Stomach (tissue), 9 donors: ENCODE data around the gene CPNE1. TPM values are rescaled to one million over a fixed set of nuclear protein-coding genes. Genes with fewer than 3 reads are reported as not detected.

Experiments
- DNase-seq, 2 donors: peaks; one replicate each; pipeline versions ENCODE4 v3.0.0 to v3.0.0-alpha.2; 2013 to 2019
- H3K27ac ChIP-seq, 5 donors: fragments of 200-600 bp in 4 of 5; sonication (generic) in 4 of 5; one replicate each; pipeline ENCODE4 v1.5.1; 2013 to 2019; ENCODE audit warnings: mild to moderate bottlenecking in 1 of 5, moderate library complexity in 1 of 5
- H3K27me3 ChIP-seq, 3 donors: fragments of 200-600 bp; sonication (generic); one replicate each; pipeline ENCODE4 v1.5.1; 2017 to 2019; ENCODE audit warnings: mixed run types in 1 of 3
- H3K36me3 ChIP-seq, 4 donors: fragments of 200-600 bp; sonication (generic); 1 replicate in 3 of 4; 2 replicates in 1 of 4; pipeline ENCODE4 v1.5.1; 2016 to 2019
- H3K4me1 ChIP-seq, 4 donors: fragments of 200-600 bp; sonication (generic); one replicate each; pipeline ENCODE4 v1.5.1; 2016 to 2019
- H3K4me3 ChIP-seq, 4 donors: fragments of 200-600 bp; sonication (generic) in 3 of 4; one replicate each; pipeline ENCODE4 v1.5.1; 2016 to 2019; ENCODE audit warnings: mild to moderate bottlenecking in 1 of 4
- H3K9me3 ChIP-seq, 4 donors: fragments of 200-600 bp; sonication (generic); one replicate each; pipeline ENCODE4 v1.5.1; 2016 to 2019
- CTCF ChIP-seq, 7 experiments: fragments of 450-650 bp in 4 of 7; fragments of 200-600 bp in 3 of 7; sonication (generic) in 3 of 7; IDR thresholded peaks; one replicate each; pipeline ENCODE4 v1.5.1; 2016 to 2019; ENCODE audit warnings: antibody characterized with exemption in 7 of 7, control low read depth in 2 of 7, mild to moderate bottlenecking in 1 of 7
- EP300 ChIP-seq: sonication (generic); formaldehyde crosslinking; IDR thresholded peaks from one replicate; pipeline ENCODE4 v1.6.1; 2017; ENCODE audit warnings: antibody characterized with exemption
- POLR2A ChIP-seq, 4 donors: fragments of 450-650 bp; IDR thresholded peaks; one replicate each; pipeline ENCODE4 v1.6.1; 2016; ENCODE audit warnings: antibody characterized with exemption in 4 of 4, control low read depth in 2 of 4, mild to moderate bottlenecking in 1 of 4, moderate library complexity in 1 of 4
- POLR2AphosphoS5 ChIP-seq, 3 donors: sonication (generic); formaldehyde crosslinking; IDR thresholded peaks; one replicate each; pipeline ENCODE4 v1.6.1; 2016; ENCODE audit warnings: antibody characterized with exemption in 3 of 3
- WGBS, 5 donors: extraction: QIAGEN DNeasy Blood & Tissue Kit in 3 of 5; methylation state at CpG; one replicate each; pipeline versions ENCODE4 v1.1.5 to v1.1.7; 2013 to 2018; 5-methylcytosine and 5-hydroxymethylcytosine counted together
- intact Hi-C: fragments of 100-400 bp; cut with DNase I; formaldehyde crosslinking; loops from one replicate; pipeline ENCODE4 v1.15.1; 2023; ENCODE audit warnings: low total_unique reads
- polyA plus RNA-seq, 3 donors: library from polyadenylated mRNA; stranded (reverse); fragments of 200-250 nt; gene quantifications; one replicate each; pipeline ENCODE4 v1.2.3, GENCODE V29; 2013
- total RNA-seq, 5 donors: library from RNA; depleted of rRNA; stranded (reverse); fragments of >200 nt; gene quantifications; one replicate each; pipeline versions ENCODE4 v1.1.0 to v1.2.3, GENCODE V29; 2014 to 2016
- donor health status: healthy with polysubstance abuse.
- donor health status: Bipolar disorder and iron deficiency.
- donor health status: healthy.

CPNE1 gene
- total and polyA plus RNA-seq, 8 donors, result 67.9 to 172 (median 107) TPM

DNA sequence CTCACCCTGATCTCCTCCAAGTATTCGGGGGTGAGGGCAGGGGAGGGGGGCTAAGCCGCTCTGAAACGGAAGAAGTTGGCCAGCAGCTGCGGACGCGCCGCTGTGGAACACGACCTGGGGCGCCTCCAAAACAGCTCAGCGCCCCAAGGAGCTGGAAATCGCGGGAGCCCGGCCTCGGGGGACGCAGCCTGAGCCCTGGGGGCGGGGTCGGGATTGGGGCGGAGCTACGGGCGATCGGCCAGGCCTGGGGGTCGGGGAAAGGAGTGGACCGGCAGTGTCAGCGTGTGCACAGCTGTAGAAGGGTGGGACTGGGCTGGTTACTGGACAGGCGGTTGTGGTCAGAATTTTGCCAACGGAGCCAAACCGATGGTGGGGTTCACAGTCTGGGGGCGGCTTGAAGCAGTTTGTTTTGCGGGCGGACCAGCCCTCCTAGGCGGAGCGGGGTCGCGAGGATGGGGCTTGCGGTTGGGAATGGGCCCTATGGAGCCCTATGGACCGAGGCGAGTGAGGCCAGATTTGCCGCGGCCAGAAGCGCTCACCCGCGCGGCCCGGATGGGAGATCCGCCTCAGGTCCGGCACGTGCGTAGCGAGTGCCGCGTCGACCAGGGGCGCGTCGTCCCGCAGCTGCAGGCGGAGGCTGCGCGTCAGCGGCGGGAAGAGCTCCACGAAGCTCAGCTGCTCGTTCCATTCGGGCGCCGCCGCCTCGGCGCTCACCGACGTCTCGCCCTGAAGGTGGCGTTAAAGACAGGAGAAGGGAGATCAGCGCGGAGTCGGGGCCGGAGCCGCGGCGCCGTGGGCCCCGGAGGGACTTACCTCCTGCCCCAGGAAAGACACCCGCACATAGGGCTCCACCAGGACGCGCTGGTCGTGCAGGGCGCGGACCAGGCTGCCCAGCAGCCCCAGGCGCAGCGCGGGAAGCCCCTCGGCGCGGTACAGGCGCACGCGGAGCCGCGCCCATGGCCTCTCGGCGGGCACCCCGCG, 63.4 kb downstream of the CPNE1 start:
- peak overlapping the region; percentile 50 to 58 (median 54) for H3K4me3 ChIP-seq
- peaks cover 0 to 37% (median 12%) of the 10 kb centered on the region in 3 donors for H3K27me3 ChIP-seq
- H3K27ac ChIP-seq, result peak overlapping the region in 3 of 5 donors; percentile 38 to 56 (median 48)
- H3K9me3 ChIP-seq, result no peaks in the 10 kb centered on the region
- TF ChIP-seq POLR2AphosphoS5 (IDR thresholded peaks at IDR 0.05) (peak; percentile 6 to 74 (median 51)), EP300 (no peak), POLR2A (IDR thresholded peaks at IDR 0.05) (no peak), CTCF (IDR thresholded peaks at IDR 0.05) (peak in 5 of 7 experiments; percentile 11 to 57 (median 35))
- peak; percentile 83 to 95 for DNase-seq
- WGBS, 5 donors, result 4 to 20% (median 6%) methylated on average over 25 to 103 of the region's 103 CpGs
- peaks cover 0 to 10% (median 0%) of the 10 kb centered on the region in 4 donors for H3K36me3 ChIP-seq
- intact Hi-C loops, result no loop called here
- H3K4me1 ChIP-seq, result peaks cover 17 to 28% (median 23%) of the 10 kb centered on the region in 4 donors

- H3K4me1 ChIP-seq, result peaks cover 17 to 28% (median 23%) of the 10 kb centered on the region in 4 donors
- no peak for DNase-seq
- no peaks in the 10 kb centered on the region for H3K9me3 ChIP-seq
- intact Hi-C loops, result no loop called here
- peak overlapping the region; percentile 50 to 58 (median 54) for H3K4me3 ChIP-seq
- 47 to 55% (median 53%) methylated on average over 27 to 34 of the region's 34 CpGs for WGBS, 5 donors
- peaks cover 0 to 10% (median 0%) of the 10 kb centered on the region in 4 donors for H3K36me3 ChIP-seq
- TF ChIP-seq POLR2AphosphoS5 (IDR thresholded peaks at IDR 0.05) (no peak), POLR2A (IDR thresholded peaks at IDR 0.05) (no peak), EP300 (no peak), CTCF (IDR thresholded peaks at IDR 0.05) (no peak)
- H3K27me3 ChIP-seq, result peaks cover 0 to 37% (median 12%) of the 10 kb centered on the region in 3 donors
- H3K27ac ChIP-seq, result peak overlapping the region in 2 of 5 donors; percentile 48 to 56
Observed at GRCh38 chr20:35600176-35600992, 64.3 kb downstream of the CPNE1 start.

DNA sequence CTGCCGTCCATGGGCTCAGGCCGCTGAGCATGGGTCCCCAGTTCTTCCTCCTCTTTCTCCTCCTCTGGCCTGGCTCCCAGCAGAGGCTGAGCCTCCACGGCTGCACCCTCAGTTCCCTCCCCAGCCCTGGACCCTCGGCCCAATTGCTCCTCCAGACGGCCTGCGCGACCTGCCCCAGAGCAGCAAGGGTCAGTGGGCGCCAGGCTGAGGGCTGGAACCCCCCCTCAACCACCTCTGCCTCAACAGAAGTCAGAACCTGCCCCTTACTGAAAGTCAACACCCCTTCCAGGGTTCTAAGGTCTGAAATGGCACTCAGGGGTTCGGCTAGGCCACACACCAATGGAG, 65.0 kb downstream of the CPNE1 start:
- TF ChIP-seq EP300, result no peak
- TF ChIP-seq CTCF (IDR thresholded peaks at IDR 0.05), result no peak
- no peak for TF ChIP-seq POLR2A (IDR thresholded peaks at IDR 0.05)
- no peak for TF ChIP-seq POLR2AphosphoS5 (IDR thresholded peaks at IDR 0.05)
- no peak overlapping the region for H3K27ac ChIP-seq
- peaks cover 0 to 37% (median 12%) of the 10 kb centered on the region in 3 donors for H3K27me3 ChIP-seq
- peaks cover 0 to 10% (median 0%) of the 10 kb centered on the region in 4 donors for H3K36me3 ChIP-seq
- intact Hi-C loops, result no loop called here
- H3K4me1 ChIP-seq, result peaks cover 17 to 28% (median 23%) of the 10 kb centered on the region in 4 donors
- WGBS, 5 donors, result 90 to 94% (median 92%) methylated on average over 7 to 9 of the region's 9 CpGs
- H3K4me3 ChIP-seq, result no peak overlapping the region
- no peak for DNase-seq
- H3K9me3 ChIP-seq, result no peaks in the 10 kb centered on the region
